Erythroblast (primary cell): ENCODE measurements around the gene SYCP3.

Source experiments
- DNase-seq, 2 experiments: peaks; one replicate each; lab custom pipeline; 2025; lab: John Stamatoyannopoulos, UW
- GATA1 ChIP-seq: IDR thresholded peaks from 2 replicates; pipeline ENCODE4 v1.6.1; 2011; ENCODE audit warnings: low read depth, mild to moderate bottlenecking, control low read depth, low read length, moderate library complexity
- POLR2A ChIP-seq: IDR thresholded peaks from 2 replicates; pipeline ENCODE4 v1.6.1; 2011; ENCODE audit warnings: mild to moderate bottlenecking, low read length

Gene SYCP3

DNA sequence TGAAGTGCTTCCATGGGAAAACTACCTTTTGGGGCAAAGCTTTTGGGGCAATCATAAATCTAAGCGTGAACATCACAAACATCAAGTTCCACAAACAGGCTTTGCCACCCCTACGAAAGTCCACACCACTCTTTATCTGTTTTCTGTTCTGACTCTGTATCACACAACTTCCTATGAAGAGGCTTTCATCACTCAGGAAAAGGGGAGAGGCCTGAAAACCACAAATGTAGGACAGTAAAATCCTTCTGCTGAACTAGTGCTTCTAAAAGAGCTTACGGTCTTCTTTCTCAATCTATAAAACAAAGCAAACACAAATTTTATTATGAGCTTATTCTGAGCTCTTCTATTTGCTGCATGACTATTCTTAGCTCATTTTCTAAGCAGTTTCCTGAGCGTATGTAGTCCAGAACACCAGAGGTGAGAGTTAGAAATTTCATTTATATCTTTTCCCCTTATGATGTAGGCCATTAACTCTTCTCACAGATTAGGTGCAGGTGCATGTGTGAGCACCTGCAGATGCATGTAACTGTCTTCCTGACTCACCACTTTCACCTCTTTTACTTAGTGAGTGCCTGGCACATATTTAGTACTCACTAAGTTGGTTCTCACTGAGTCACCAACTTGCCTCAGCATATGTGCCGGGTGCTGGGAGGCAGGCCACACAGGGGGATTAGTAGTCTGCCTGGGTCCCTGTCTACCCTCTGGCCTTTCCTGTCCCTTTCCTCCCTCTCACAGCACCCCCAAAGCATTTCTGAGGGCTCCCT is 32.9 kb upstream of the SYCP3 start:
- TF ChIP-seq POLR2A (no peak), GATA1 (no peak)
- DNase-seq, result no peak

DNA sequence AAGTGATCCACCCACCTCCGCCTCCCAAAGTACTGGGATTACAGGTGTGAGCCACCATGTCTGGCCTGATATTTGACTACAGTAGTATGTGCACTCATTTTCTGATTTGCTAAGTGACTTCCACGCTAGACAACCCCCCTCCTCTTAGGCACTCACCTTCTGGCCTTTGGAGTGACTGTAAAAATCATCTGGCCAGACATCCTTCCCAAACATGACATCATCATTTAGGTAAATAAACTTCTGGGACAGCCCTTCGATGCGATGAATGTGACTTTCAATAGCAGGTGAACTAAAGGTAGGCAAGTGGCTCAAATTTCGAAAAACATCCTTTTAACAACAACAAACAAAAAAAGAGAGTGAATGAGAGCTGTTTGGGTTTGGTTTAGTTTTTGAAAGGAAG is 30.6 kb upstream of the SYCP3 start:
- TF ChIP-seq POLR2A, result no peak
- no peak for TF ChIP-seq GATA1
- DNase-seq, result no peak

DNA sequence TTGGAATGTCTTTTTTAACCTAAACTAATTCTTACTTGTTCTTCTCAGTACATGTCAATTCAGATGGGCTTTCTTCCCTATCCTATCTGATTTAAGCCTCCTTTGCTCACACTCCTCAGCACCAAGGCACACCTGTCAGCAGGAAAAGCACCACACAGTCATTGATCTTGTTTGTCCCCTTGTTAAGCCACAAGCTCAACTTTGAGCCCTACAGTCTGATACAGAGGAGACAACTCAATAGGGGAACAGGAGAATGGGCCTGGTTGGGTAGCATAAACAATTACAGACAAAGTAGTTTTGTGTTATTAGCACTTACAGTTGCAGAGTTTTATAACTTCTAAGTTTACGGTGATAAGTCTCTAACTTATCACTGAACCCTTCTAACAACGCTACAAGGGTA is 29.5 kb upstream of the SYCP3 start:
- TF ChIP-seq GATA1 (no peak), POLR2A (no peak)
- DNase-seq, result no peak

GRCh38 chr12:101767537-101767936 is 28.3 kb upstream of the SYCP3 start:
- TF ChIP-seq GATA1, result no peak
- TF ChIP-seq POLR2A, result no peak
- no peak for DNase-seq

DNA sequence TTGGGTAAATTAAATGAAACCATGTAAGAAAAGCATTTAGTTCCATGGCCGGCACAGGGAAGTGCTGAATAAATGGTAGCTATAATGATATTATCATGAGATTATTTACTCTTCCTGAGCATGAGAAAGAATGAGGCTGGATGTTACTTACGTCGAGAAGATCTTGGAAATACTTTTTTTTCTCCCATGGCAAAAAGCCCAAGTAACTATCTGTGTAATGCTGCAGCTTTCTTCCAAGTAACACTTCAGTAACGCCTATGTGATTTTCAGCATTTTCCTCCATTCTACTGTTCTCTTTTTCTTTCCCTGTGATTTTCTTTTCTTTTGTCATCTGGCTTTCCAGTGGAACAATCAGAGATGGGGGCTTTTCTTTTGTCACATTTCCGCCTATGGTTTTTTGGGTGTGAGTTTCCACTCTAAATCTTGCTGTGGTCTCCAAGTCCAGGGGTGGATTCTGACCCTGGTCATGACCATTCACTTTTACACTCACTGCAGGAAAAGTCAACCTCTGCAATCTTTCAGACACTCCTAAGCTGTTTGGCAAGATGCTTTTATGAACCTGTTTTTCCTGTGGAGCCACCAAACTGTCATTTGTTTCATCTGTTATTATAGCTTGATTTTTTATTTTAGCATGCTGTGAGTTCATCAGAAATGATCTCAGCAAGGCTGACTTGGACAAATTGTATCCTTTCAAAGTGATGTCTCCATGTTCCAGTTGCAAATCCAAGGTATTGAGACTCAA is 25.0 kb upstream of the SYCP3 start:
- no peak for DNase-seq
- no peak for TF ChIP-seq POLR2A
- TF ChIP-seq GATA1, result no peak

DNA sequence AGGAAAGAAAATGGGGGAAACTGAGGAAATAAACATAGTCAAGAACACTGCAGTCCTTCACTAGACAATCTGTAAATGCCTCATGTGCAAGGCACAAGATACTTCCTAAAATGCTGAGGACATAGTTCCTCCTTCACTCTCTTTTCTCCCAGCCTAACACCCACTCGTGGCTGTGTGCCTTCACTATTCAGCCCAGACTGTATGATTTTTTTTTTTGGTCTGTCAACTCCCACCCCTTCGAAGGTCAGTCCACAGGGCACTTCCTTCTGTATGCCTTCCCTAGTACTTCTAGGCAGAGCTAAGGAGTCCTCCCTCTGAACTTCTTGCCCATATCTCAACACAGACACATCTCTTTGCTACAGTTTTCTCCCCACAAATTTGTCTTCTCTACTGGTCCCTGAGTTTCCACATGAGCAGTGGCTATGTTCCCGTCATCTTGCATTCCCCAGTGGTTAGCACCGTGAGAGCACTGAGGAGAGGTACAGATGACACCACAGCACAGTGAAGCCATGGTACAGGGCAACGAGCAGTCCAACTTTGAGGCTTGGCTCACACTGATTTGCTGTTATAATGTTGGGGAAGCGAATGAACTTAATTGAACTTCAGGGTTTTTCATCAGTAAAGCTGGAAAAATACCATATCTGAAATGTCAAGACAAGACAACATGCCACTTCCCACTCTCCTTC is 24.1 kb upstream of the SYCP3 start:
- no peak for DNase-seq
- TF ChIP-seq GATA1 (no peak), POLR2A (no peak)

GRCh38 chr12:101761781-101762180 is 22.5 kb upstream of the SYCP3 start:
- DNase-seq, result no peak
- TF ChIP-seq POLR2A, result no peak
- no peak for TF ChIP-seq GATA1

DNA sequence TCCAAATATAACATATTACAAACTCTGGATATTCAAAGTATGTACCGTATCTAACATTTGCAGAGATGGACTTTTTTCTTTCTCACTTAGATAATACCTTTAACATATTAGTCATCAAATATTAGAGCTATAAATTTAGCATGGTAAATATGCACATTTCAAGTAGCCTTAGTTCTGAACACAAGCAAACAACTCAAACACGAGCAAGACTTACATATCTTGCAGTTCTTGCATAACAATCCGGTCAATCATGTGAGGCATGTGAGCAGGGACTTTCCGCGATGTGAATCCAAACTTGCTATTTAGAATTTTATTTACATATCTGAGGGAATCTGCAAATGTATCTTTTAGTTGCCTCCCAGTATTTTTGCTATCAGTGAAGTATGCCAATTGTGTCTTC is 22.1 kb upstream of the SYCP3 start:
- no peak for DNase-seq
- no peak for TF ChIP-seq GATA1
- no peak for TF ChIP-seq POLR2A

- no peak for TF ChIP-seq POLR2A
- no peak for TF ChIP-seq GATA1
- peak; percentile 40 to 57 for DNase-seq
Observed at GRCh38 chr12:101759396-101760047, 20.3 kb upstream of the SYCP3 start.

- DNase-seq, result no peak
- TF ChIP-seq GATA1 (no peak), POLR2A (no peak)
Observed at GRCh38 chr12:101750152-101750551, 10.9 kb upstream of the SYCP3 start.

DNA sequence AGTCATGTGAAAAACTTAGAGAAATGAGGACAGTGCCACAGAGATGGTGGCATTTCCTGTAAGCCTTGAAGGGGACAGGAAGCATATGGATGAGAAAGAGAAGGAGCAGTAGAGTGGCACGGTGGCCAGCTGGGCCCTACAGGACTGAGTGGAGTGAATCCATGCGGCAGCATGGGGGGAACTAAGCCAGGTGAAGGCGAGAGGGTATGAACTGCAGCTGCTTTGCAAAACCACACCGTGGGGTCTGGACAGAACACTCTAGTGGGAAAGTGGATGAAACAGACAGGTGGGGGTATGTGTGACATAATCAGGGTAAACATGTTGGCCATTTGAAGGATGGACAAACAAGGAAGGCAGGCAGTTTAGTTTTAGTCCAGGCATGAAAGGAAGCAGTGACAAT is 10.4 kb upstream of the SYCP3 start:
- no peak for DNase-seq
- no peak for TF ChIP-seq GATA1
- TF ChIP-seq POLR2A, result no peak

DNA sequence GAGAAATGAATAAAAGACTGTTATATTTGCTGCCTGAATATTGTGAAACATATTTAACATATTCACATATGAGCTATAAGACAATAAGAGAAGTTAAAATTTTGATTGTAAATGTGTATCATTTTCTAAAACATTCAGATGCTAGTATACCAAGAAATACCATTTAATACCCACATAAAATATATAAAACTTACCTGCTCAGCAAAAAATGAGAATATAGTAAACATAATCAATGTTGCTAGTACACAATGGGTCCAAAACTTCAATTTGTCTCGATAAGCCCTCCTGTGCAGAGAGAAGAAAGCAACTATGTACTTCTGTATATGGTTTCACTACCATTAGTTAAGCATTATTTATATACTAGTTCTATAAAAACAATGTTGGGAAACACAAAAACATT is 9.6 kb upstream of the SYCP3 start:
- DNase-seq, result no peak
- TF ChIP-seq POLR2A, result no peak
- TF ChIP-seq GATA1, result no peak

GRCh38 chr12:101747697-101748096 is 8.4 kb upstream of the SYCP3 start:
- no peak for DNase-seq
- TF ChIP-seq POLR2A, result no peak
